ENCODE results near the gene C9orf43.

The C9orf43 gene

GRCh38 chr9:113468716-113469448 is 58.3 kb downstream of the C9orf43 start:
- no peak for DNase-seq (ENCODE audit: low read depth)

- DNase-seq (ENCODE audit: low read depth): no peak
Measured at GRCh38 chr9:113471143-113471542, 60.6 kb downstream of the C9orf43 start.

GRCh38 chr9:113471566-113471965 is 61.0 kb downstream of the C9orf43 start:
- no peak for DNase-seq (ENCODE audit: low read depth)

GRCh38 chr9:113472199-113472598 is 61.7 kb downstream of the C9orf43 start:
- no peak for DNase-seq (ENCODE audit: low read depth)

GRCh38 chr9:113474360-113475028 is 63.9 kb downstream of the C9orf43 start:
- DNase-seq (ENCODE audit: low read depth): no peak

- DNase-seq (ENCODE audit: low read depth): no peak
Measured at GRCh38 chr9:113475031-113475430, 64.5 kb downstream of the C9orf43 start.

GRCh38 chr9:113475992-113476391 is 65.4 kb downstream of the C9orf43 start:
- no peak for DNase-seq (ENCODE audit: low read depth)

GRCh38 chr9:113476511-113476916 is 66.0 kb downstream of the C9orf43 start:
- no peak for DNase-seq (ENCODE audit: low read depth)

- no peak for DNase-seq (ENCODE audit: low read depth)
Measured at GRCh38 chr9:113477058-113477457, 66.5 kb downstream of the C9orf43 start.

GRCh38 chr9:113477661-113478060 is 67.1 kb downstream of the C9orf43 start:
- DNase-seq (ENCODE audit: low read depth): no peak

- no peak for DNase-seq (ENCODE audit: low read depth)
Measured at GRCh38 chr9:113479174-113479621, 68.7 kb downstream of the C9orf43 start.
